Peyer's patch (tissue), 4 donors: ENCODE results near the gene GSAP. TPM values are rescaled to one million over a fixed set of nuclear protein-coding genes. Genes with fewer than 3 reads are reported as not detected.
"Not testable (repeated sequence)": the region's sequence is repeated elsewhere in the genome, so short reads cannot be mapped to it uniquely, and the experiment has no call there.

ENCODE experiments used
- DNase-seq, 3 donors: peaks; one replicate each; pipeline ENCODE4 v3.0.0-alpha.2; 2017 to 2019
- H3K27ac ChIP-seq, 4 donors: fragments of 200-600 bp; sonication (generic); one replicate each; pipeline ENCODE4 v1.5.1; 2016 to 2019
- H3K27me3 ChIP-seq, 2 donors: fragments of 200-600 bp; sonication (generic); one replicate each; pipeline ENCODE4 v1.5.1; 2019
- H3K36me3 ChIP-seq, 3 donors: fragments of 200-600 bp; sonication (generic); one replicate each; pipeline ENCODE4 v1.5.1; 2016 to 2019
- H3K4me1 ChIP-seq, 4 donors: fragments of 200-600 bp; sonication (generic); one replicate each; pipeline ENCODE4 v1.5.1; 2016 to 2019
- H3K4me3 ChIP-seq, 4 donors: fragments of 200-600 bp; sonication (generic); 1 replicate in 3 of 4; 2 replicates in 1 of 4; pipeline ENCODE4 v1.5.1; 2016 to 2019; ENCODE audit warnings: mild to moderate bottlenecking in 1 of 4
- H3K9me3 ChIP-seq, 4 donors: fragments of 200-600 bp; sonication (generic); one replicate each; pipeline ENCODE4 v1.5.1; 2016 to 2019; ENCODE audit warnings: mild to moderate bottlenecking in 1 of 4
- POLR2A ChIP-seq, 2 donors: fragments of 450-650 bp; IDR thresholded peaks; one replicate each; pipeline ENCODE4 v1.5.1; 2017; ENCODE audit warnings: antibody characterized with exemption in 2 of 2, mild to moderate bottlenecking in 2 of 2, moderate library complexity in 2 of 2
- total RNA-seq, 4 donors: library from RNA; depleted of rRNA; stranded (reverse); fragments of >200 nt; gene quantifications; one replicate each; pipeline ENCODE4 v1.1.0, GENCODE V29; 2016
- TF ChIP-seq, protein P1 (sequence below), 6 experiments: fragments of 450-650 bp in 4 of 6; fragments of 200-600 bp in 2 of 6; sonication (generic) in 1 of 6; IDR thresholded peaks; one replicate each; pipeline ENCODE4 v1.5.1; 2017 to 2019; ENCODE audit warnings: antibody characterized with exemption in 6 of 6, mild to moderate bottlenecking in 3 of 6, moderate library complexity in 1 of 6

Gene GSAP
- total RNA-seq, 4 donors from 2014 or later = 6.8 to 70.1 (median 28.7) TPM

DNA sequence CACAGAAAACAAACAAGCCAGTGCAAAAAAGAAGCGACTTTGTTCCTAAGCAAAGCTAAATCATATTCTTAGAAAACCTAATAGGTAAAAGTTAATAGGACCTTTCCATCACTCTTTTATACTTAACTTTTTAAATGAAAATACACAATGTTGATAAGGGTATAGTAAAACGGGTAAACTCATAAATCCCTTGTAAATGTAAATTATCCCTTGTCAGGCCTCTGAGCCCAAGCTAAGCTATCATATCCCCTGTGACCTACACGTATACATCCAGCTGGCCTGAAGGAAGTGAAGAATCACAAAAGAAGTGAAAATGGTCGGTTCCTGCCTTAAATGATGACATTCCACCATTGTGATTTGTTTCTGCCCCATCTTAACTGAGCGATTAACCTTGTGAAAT, 76.4 kb downstream of the GSAP start:
- DNase-seq = no peak
- Histone ChIP-seq H3K4me3 (no peak overlapping the region), H3K4me1 (peaks cover 0 to 6% (median 3%) of the 10 kb centered on the region in 4 donors), H3K27me3 (no peaks in the 10 kb centered on the region), H3K9me3 (no peaks in the 10 kb centered on the region), H3K36me3 (no peaks in the 10 kb centered on the region), H3K27ac (no peak overlapping the region)
- TF ChIP-seq, protein P1, sequence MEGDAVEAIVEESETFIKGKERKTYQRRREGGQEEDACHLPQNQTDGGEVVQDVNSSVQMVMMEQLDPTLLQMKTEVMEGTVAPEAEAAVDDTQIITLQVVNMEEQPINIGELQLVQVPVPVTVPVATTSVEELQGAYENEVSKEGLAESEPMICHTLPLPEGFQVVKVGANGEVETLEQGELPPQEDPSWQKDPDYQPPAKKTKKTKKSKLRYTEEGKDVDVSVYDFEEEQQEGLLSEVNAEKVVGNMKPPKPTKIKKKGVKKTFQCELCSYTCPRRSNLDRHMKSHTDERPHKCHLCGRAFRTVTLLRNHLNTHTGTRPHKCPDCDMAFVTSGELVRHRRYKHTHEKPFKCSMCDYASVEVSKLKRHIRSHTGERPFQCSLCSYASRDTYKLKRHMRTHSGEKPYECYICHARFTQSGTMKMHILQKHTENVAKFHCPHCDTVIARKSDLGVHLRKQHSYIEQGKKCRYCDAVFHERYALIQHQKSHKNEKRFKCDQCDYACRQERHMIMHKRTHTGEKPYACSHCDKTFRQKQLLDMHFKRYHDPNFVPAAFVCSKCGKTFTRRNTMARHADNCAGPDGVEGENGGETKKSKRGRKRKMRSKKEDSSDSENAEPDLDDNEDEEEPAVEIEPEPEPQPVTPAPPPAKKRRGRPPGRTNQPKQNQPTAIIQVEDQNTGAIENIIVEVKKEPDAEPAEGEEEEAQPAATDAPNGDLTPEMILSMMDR (IDR thresholded peaks at IDR 0.05) = no peak
- no peak for TF ChIP-seq POLR2A (IDR thresholded peaks at IDR 0.05)

DNA sequence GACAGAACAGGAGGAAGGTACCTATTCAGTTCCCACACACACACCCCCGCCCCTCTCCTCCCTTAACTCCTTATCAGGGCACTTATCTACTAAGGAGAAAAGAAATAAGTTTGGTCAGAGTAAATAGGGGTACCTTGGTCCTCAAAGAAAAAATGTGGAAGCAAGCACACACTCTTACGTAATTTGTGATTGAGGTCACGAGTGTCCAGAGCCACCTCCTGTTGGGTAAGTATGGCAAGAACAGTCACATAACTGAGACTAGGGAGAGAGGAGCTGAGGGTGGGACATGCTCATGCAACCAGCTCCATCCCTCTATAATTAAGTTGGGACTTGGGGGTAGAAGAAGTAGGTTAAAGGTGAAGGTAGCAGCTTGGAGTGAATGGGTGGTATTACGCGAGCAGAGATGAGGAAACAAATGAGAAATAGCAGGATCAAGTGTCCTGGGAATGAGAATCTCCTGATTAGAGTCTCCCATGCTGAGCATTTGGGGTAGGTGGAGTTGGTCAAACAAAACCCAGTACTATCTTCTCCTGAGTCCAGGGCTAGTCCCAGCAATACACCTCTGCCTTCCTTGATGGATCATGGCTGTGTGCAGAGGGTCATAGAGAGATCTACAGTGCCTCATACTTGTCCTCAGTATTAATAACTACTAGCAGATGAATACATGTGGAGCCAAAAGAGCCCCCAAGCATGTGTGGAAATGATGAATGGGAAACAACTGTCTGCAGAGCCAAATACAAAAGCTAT, 77.1 kb downstream of the GSAP start:
- TF ChIP-seq POLR2A (IDR thresholded peaks at IDR 0.05) = no peak
- TF ChIP-seq, protein P1 (IDR thresholded peaks at IDR 0.05) = no peak
- no peak overlapping the region for H3K4me3 ChIP-seq
- H3K36me3 ChIP-seq = no peaks in the 10 kb centered on the region
- peaks cover 0 to 6% (median 3%) of the 10 kb centered on the region in 4 donors for H3K4me1 ChIP-seq
- no peaks in the 10 kb centered on the region for H3K27me3 ChIP-seq
- DNase-seq = no peak
- H3K27ac ChIP-seq = peak overlapping the region in 1 of 4 donors; percentile 55
- H3K9me3 ChIP-seq = no peaks in the 10 kb centered on the region

DNA sequence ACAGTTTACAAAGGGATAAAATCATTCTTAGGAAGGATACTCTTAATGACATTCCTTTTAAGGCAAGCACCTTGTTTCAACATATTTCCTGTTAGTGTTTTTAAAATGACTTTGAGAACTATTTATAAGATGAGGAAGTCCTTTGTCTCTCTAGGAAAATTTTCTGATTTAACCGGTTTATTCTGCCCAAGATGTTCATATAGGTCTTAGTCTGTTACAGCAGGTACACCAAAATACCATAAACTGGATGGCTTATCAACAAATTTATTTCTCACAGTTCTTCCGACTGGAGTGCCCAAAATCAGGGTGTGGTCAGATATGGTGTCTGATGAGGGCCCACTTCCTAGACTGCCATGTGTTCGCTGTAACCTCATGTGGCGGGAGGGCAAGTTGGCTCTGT, 77.9 kb downstream of the GSAP start:
- peak overlapping the region in 2 of 4 donors; percentile 8 to 55 for H3K27ac ChIP-seq
- H3K9me3 ChIP-seq = no peaks in the 10 kb centered on the region
- TF ChIP-seq POLR2A (IDR thresholded peaks at IDR 0.05) = no peak
- TF ChIP-seq, protein P1 (IDR thresholded peaks at IDR 0.05) = no peak
- H3K36me3 ChIP-seq = no peaks in the 10 kb centered on the region
- H3K4me1 ChIP-seq = peaks cover 0 to 6% (median 3%) of the 10 kb centered on the region in 4 donors
- no peak for DNase-seq
- H3K4me3 ChIP-seq = no peak overlapping the region
- no peaks in the 10 kb centered on the region for H3K27me3 ChIP-seq

DNA sequence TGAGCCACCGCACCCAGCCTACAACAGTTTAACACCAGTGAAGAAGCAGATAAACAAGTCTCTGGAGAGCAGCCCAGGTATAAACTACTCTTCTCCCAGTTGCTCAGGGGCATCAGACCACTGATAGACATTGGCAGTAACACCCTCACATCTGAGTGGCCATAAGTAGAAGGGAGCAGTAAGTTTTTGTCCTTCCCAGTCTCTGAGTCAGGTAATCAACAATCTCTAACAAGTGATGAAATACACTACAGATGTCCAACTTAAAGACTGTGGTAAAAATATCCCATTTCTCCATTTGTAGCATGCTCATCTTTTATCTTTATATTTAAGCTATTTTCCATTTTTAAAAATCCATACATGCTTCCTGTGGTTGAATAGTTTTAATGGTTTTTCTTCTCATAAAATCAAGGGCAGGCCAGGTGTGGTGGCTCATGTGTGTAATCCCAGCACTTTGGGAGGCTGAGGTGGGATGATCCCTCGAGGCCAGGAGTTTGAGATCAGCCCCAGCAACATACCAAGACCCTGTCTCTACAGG, 78.6 kb downstream of the GSAP start:
- Histone ChIP-seq H3K4me1 (peaks cover 0 to 6% (median 3%) of the 10 kb centered on the region in 4 donors), H3K36me3 (no peaks in the 10 kb centered on the region), H3K27me3 (no peaks in the 10 kb centered on the region), H3K27ac (peak overlapping the region in 1 of 4 donors; percentile 4), H3K4me3 (no peak overlapping the region), H3K9me3 (no peaks in the 10 kb centered on the region)
- no peak for TF ChIP-seq POLR2A (IDR thresholded peaks at IDR 0.05)
- TF ChIP-seq, protein P1 (IDR thresholded peaks at IDR 0.05) = no peak
- no peak for DNase-seq

GRCh38 chr7:77335581-77335980, 80.6 kb downstream of the GSAP start:
- Histone ChIP-seq H3K9me3 (no peaks in the 10 kb centered on the region), H3K4me3 (no peak overlapping the region), H3K36me3 (no peaks in the 10 kb centered on the region), H3K27ac (no peak overlapping the region), H3K4me1 (peaks cover 0 to 6% (median 3%) of the 10 kb centered on the region in 4 donors), H3K27me3 (no peaks in the 10 kb centered on the region)
- DNase-seq = no peak
- TF ChIP-seq, protein P1 (IDR thresholded peaks at IDR 0.05) = no peak
- TF ChIP-seq POLR2A (IDR thresholded peaks at IDR 0.05) = no peak

GRCh38 chr7:77334039-77334438, 82.1 kb downstream of the GSAP start:
- not testable (repeated sequence) for H3K27me3 ChIP-seq, H3K27ac ChIP-seq, H3K36me3 ChIP-seq, H3K4me1 ChIP-seq, H3K4me3 ChIP-seq, H3K9me3 ChIP-seq, DNase-seq
